Measurements from ENCODE around the gene TM2D1. TPM values are rescaled to one million over a fixed set of nuclear protein-coding genes. Genes with fewer than 3 reads are reported as not detected.

Gene TM2D1
- total and polyA plus RNA-seq, 10 of the 15 experiments (the other 5 are each of a cell fraction or from before 2014, with no cell fraction given) = 21.0 to 46.6 (median 36.7) TPM

DNA sequence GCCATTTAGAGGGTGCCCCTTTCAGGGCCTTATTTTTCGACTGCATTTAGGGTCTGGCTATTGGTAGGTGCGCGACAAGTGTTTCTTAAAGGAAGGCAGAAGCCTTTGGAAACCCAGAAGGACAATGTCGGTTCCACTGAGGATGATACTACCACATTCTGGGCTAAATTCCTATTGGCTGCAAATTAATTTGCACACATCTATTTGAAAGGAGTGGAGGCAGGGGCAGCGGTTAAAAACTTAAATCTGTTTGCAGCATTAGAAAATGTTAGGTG is 18.4 kb upstream of the TM2D1 start:
- no peak overlapping the region; the same call in 1 of the 2 replicates for H3K9ac ChIP-seq (ENCODE audit: control insufficient read depth, insufficient read depth, low read length)
- peaks cover 1% of the 10 kb centered on the region; the same call in 1 of the 2 replicates for H3K79me2 ChIP-seq (ENCODE audit: control insufficient read depth, insufficient read depth, low read length)
- H3K27ac ChIP-seq (ENCODE audit: control insufficient read depth, insufficient read depth) = no peak overlapping the region
- FAIRE-seq (no peak), ATAC-seq (no peak), DNase-seq (ENCODE audit: low read depth, low spot score) (no peak)
- no peaks in the 10 kb centered on the region for H3K27me3 ChIP-seq (replicated peaks in 1 of 2; ENCODE audit: control insufficient read depth in 2 of 2, insufficient read depth in 2 of 2, low read length in 1 of 2)
- ChIA-PET SMC1A (ENCODE audit: uncharacterized antibody, unreplicated experiment) (interaction anchor here (0.5 to 0.6 kb wide), 2 partner anchors 11 to 40 kb away, joined by 3 read pairs; no protein-coding TSS in a partner anchor), POLR2A (no interaction called here), RAD21 (ENCODE audit: unreplicated experiment) (interaction anchor here (0.6 kb wide), 1 partner anchor 40 kb away, joined by 3 read pairs; no protein-coding TSS in a partner anchor), CTCF (interaction anchor here (1.2 kb wide), 1 partner anchor 40 kb away, joined by 3 read pairs; no protein-coding TSS in a partner anchor)
- WGBS (ENCODE audit: insufficient coverage, insufficient replicate concordance, low lambda C conversion rate, missing lambda C conversion rate) = 95% methylated on average over 5 of the region's 5 CpGs
- intact Hi-C loops (cut with micrococcal nuclease; ENCODE audit: unreplicated experiment) = loop anchor here (2.0 kb wide), 1 partner anchor 19 kb away; the partner anchor contains the start of gene TM2D1
- H4K20me1 ChIP-seq (ENCODE audit: control insufficient read depth, insufficient read depth) = no peaks in the 10 kb centered on the region
- H3K36me3 ChIP-seq (ENCODE audit: control insufficient read depth in 2 of 2, insufficient read depth in 2 of 2, low read length in 1 of 2) = no peaks in the 10 kb centered on the region
- peak overlapping the region; percentile 83; the same call in 1 of the 2 replicates for H3K4me3 ChIP-seq
- H3K9me3 ChIP-seq (replicated peaks; ENCODE audit: control insufficient read depth, insufficient read depth, low read length) = no peaks in the 10 kb centered on the region
- H3K4me2 ChIP-seq (ENCODE audit: control insufficient read depth, insufficient read depth) = peak overlapping the region; percentile 87; the same call in 1 of the 2 replicates
- TF ChIP-seq NR2F1 (conservative IDR thresholded peaks at IDR 0.05) = no peak
- no peak for TF ChIP-seq CHD1 (IDR thresholded peaks at IDR 0.05; ENCODE audit: low read depth, low read length)
- TF ChIP-seq, protein P1, sequence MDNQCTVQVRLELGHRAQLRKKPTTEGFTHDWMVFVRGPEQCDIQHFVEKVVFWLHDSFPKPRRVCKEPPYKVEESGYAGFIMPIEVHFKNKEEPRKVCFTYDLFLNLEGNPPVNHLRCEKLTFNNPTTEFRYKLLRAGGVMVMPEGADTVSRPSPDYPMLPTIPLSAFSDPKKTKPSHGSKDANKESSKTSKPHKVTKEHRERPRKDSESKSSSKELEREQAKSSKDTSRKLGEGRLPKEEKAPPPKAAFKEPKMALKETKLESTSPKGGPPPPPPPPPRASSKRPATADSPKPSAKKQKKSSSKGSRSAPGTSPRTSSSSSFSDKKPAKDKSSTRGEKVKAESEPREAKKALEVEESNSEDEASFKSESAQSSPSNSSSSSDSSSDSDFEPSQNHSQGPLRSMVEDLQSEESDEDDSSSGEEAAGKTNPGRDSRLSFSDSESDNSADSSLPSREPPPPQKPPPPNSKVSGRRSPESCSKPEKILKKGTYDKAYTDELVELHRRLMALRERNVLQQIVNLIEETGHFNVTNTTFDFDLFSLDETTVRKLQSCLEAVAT (IDR thresholded peaks at IDR 0.05) = peak; percentile 54; the same call in 1 of the 2 replicates
- no peak for TF ChIP-seq ZNF622 (IDR thresholded peaks at IDR 0.05)
- no peak for TF ChIP-seq SPI1 (IDR thresholded peaks at IDR 0.05; ENCODE audit: borderline replicate concordance, insufficient read depth, low read depth, low read length)
- TF ChIP-seq ZZZ3 (IDR thresholded peaks at IDR 0.05; ENCODE audit: control insufficient read depth, insufficient read length, low read depth) = no peak
- no peak for TF ChIP-seq MEF2A (IDR thresholded peaks at IDR 0.05; ENCODE audit: insufficient read depth, low read depth, low read length)
- TF ChIP-seq SP1 (IDR thresholded peaks at IDR 0.05; ENCODE audit: low read depth, low read length) = no peak
- H3K4me1 ChIP-seq (ENCODE audit: control insufficient read depth, insufficient read depth, low read length) = peaks cover 6% of the 10 kb centered on the region
- BruUV-seq (replicated peaks) = no TSS peak
- peak overlapping the region; percentile 85 for H2AFZ ChIP-seq (ENCODE audit: control insufficient read depth, low read depth, low read length)
- in situ Hi-C loops (cut with MboI) = no loop called here

Measured in GM12878 (cell line).